HG02763 (cell line): ENCODE measurements around the gene CAPN13.

ENCODE experiments used
- ATAC-seq: cut with Tn5 transposase; IDR thresholded peaks from one replicate; pipeline ENCODE4 v1.9.1; 2021; ENCODE audit warnings: mild to moderate bottlenecking, moderate library complexity; ENCODE audit not compliant: unreplicated experiment

Gene CAPN13

GRCh38 chr2:30789670-30790210, 17.5 kb downstream of the CAPN13 start:
- ATAC-seq, result no peak

DNA sequence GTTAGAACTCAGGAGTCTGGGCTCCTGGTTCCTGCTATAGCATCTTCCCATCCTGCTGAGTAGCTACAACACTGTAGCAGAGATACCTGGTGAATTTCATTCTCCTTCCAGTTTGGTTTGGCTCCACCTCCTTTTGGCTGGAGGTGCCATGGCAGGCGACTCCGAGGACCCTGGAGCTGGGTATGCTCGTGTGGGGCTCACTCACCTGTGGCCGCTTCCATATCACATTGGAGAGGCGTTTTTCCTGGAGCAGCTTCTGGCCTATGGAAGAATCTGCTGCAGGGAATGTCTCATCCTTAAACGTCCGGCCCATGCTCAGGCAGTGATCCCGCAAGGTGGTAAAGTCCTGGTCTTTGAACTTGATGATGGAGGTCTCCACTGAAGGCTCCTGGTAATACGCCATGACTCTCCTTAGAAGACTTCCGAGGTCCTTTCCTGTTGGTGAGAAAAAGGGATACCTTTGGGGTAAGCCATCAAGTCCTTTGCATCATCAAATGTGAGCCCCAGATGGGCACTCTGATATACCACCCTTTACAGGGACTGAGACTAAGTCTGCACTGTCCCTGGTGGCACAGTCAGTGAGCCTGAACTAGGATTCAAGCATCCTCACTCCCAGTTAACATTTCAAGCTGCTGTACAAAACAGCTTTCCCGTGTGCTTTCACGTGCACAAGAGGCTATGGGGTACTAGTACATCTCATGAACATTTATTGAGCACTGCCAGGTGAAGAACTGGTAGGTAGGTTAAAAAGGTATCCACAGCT, 20.1 kb downstream of the CAPN13 start:
- no peak for ATAC-seq

DNA sequence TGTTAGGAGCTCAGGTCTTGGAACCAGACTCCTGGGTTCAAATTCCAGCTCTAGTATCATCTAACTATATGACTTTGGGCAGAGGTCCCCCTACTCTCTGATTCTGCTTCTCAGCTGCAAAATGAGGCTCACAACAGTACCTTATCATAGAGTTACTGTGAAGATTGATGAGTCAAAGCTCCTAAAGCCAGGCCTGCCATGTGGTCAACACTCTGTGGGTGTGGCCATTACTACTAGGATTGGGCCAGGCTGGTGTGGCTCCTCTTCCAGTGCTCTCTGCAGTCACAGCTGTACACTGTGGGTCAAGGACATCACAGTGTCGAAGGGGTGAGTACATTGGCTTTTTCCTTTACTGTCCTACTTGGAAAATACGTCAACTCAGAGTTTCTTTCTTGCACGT, 22.6 kb downstream of the CAPN13 start:
- no peak for ATAC-seq

DNA sequence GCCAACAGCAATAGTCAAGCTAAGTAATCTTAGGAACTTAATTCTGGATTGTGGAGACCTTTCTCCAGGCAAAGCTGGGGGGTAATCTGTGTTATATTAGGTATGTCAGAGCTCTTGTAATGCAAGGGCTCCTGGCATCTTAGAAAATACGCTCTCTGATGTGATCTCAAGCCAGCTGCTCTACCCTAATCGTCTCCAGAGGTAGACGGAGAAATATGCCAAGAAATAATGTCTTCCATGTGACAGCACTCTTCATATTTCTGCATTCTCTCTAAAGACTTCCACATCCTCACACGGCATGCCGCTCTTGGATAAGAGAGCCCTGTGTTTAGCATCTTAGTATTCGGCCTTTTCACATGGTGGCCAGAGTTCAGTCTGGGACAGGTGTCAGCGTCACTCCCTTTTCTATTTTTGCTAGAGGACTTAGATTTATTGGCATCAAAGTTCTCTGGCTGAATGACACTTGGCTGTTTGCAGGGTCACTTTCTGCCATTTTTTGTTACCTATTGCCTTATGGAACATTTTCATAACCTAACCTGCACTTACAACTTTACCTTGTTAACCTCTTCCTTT, 25.2 kb downstream of the CAPN13 start:
- no peak for ATAC-seq

- ATAC-seq, result no peak
These were observed 25.8 kb downstream of the CAPN13 start for GRCh38 chr2:30781451-30781850.

- no peak for ATAC-seq
These were observed 26.4 kb downstream of the CAPN13 start for GRCh38 chr2:30780776-30781330.

DNA sequence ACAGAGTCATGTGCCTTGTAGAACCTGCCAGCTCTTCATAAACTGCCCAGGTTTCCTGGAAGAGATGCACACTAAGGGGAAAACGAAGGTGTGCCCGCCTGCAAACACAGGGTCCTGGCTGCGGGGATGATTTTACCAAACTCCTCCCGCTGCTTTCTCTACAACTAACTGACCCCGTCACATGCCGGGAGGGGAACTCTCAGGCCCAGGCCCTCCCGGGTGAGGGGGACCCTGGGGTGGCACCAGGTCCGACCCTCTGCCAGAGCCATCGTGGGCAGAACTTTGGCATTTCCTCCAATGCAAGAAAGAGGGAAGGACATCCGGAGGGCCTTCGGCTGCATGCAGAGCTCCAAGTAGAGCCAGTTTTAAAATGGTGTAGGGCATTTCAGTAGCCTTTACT, 28.6 kb downstream of the CAPN13 start:
- no peak for ATAC-seq

- ATAC-seq, result no peak
These were observed 29.4 kb downstream of the CAPN13 start for GRCh38 chr2:30777661-30778505.

GRCh38 chr2:30776831-30777635, 30.2 kb downstream of the CAPN13 start:
- ATAC-seq, result no peak

- ATAC-seq, result no peak
These were observed 31.4 kb downstream of the CAPN13 start for GRCh38 chr2:30775833-30776232.

GRCh38 chr2:30772021-30772705, 35.1 kb downstream of the CAPN13 start:
- ATAC-seq, result no peak

- ATAC-seq, result no peak
These were observed 36.2 kb downstream of the CAPN13 start for GRCh38 chr2:30770816-30771576.

DNA sequence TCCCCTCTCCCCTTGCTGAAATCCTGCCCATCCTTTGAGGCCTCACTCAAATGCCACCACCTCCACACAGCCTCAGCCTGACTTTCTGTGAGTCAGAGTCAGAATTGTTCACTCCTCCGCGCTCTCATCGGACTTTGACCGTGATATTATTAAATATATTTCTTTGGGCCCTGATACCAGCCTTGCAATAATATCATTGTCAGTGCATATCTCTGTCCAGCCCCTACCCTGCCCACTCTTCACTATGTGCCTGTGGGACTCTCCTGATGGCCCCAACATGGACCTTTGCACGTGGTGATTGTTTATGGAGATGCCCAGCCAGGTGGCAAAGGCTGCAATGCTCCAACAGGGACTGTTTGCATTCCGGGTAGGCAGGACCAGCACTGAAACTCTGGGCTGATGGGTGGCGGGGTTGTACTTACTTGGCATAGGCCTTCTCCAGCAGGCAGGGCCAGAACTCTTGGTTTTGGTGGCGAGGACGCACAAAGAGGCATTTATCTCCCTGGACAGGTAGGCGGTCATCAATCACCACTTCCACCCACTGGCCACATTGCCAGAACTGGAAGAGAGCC, 37.3 kb downstream of the CAPN13 start:
- no peak for ATAC-seq

DNA sequence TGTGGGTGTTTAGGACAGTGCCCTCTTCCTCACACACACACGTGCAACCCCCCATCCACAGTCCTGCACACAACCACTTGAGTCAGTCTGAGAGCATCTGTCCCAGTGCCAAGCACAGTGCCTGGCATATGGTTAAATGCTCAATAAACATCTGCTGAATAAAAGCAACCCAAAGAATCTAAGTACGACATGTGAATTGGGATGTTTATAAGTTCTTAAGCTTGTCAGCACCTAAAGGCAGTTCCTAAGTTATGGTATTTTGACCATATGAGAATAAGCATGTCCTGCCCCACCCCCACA, 37.8 kb downstream of the CAPN13 start:
- ATAC-seq, result no peak

GRCh38 chr2:30768708-30769480, 38.4 kb downstream of the CAPN13 start:
- no peak for ATAC-seq

DNA sequence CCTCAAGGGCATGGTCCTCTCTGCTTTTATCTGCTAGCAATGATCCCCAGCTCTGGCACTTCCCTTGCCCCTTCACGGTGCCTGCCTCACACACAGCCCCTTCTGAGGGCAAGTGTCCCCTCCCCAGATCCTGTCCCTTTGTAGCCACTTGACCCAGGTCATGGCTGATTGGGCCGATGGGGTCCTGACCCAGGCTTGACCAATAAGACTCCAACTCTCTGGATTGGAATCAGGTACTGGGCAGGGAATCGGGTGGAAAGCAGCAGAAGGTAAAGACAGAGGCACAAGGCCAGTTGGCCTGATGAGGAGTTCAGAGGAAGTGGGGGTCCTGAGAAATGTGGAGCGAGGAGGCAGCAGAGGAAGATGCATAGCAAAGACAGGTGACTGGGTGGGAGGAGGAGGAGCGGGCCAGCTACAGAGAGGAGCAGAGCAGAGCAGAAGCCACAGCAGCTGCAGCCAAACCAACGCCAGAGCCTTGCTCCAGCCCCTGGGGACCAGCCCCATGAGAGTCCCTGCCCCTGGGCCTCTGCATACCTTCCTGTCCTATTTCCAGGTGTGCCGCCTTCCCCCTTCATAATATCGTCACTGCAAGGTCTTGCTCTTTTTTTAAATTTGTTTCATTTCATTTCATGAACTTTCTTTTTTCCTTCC, 39.1 kb downstream of the CAPN13 start:
- ATAC-seq, result no peak

- ATAC-seq, result no peak
These were observed 40.6 kb downstream of the CAPN13 start for GRCh38 chr2:30766666-30767065.
